ENCODE results near the gene CAPZA2. TPM values are rescaled to one million over a fixed set of nuclear protein-coding genes. Genes with fewer than 3 reads are reported as not detected.

Gene CAPZA2
- total and polyA plus RNA-seq, 2 experiments from 2014 or later: 49.1 to 106 TPM

- Histone ChIP-seq H3K9me2 (ENCODE audit: insufficient read depth) (no peaks in the 10 kb centered on the region), H3K27me3 (ENCODE audit: insufficient read depth) (no peaks in the 10 kb centered on the region), H3K4me3 (no peak overlapping the region), H3K79me2 (replicated peaks; ENCODE audit: insufficient read depth) (peaks cover 98% of the 10 kb centered on the region), H3K36me3 (ENCODE audit: insufficient read depth) (no peaks in the 10 kb centered on the region), H4K20me1 (replicated peaks; ENCODE audit: insufficient read depth) (peaks cover 50% of the 10 kb centered on the region), H3K27ac (ENCODE audit: low read depth) (no peak overlapping the region), H3F3A (replicated peaks; ENCODE audit: low read depth) (no peaks in the 10 kb centered on the region), H3K4me2 (no peak overlapping the region), H3K4me1 (ENCODE audit: insufficient read depth) (0 out of 2 replicates have a peak, but pooled peaks cover 4% of the 10 kb centered on the region), H2AFZ (no peak overlapping the region)
- peaks cover 12% of the 10 kb centered on the region; the same call in 2 of the 3 replicates for H3K36me3 Mint-ChIP-seq (ENCODE audit: low read depth)
- no peak overlapping the region for H3K4me3 Mint-ChIP-seq
- DNase-seq (ENCODE audit: low spot score): no peak
- H3K4me1 Mint-ChIP-seq: peaks cover 3% of the 10 kb centered on the region; the same call in 2 of the 3 replicates
- ATAC-seq: no peak
- TF ChIP-seq ZNF331 (CRISPR knock-in tag; IDR thresholded peaks at IDR 0.05; ENCODE audit: low read depth): no peak
- no peak for TF ChIP-seq NANOG (IDR thresholded peaks at IDR 0.05; ENCODE audit: borderline replicate concordance)
- no peak for TF ChIP-seq EZH2phosphoT487 (IDR thresholded peaks at IDR 0.05; ENCODE audit: unreplicated experiment)
- no peak for TF ChIP-seq ETS1 (IDR thresholded peaks at IDR 0.05)
- no peak for TF ChIP-seq POLR2AphosphoS5 (IDR thresholded peaks at IDR 0.05; ENCODE audit: low read depth)
- no peak for TF ChIP-seq CTCF (conservative IDR thresholded peaks at IDR 0.05; ENCODE audit: low read depth in 2 of 2)
- TF ChIP-seq EZH2 (IDR thresholded peaks at IDR 0.05; ENCODE audit: low read depth, unreplicated experiment): no peak
- TF ChIP-seq, protein P1, sequence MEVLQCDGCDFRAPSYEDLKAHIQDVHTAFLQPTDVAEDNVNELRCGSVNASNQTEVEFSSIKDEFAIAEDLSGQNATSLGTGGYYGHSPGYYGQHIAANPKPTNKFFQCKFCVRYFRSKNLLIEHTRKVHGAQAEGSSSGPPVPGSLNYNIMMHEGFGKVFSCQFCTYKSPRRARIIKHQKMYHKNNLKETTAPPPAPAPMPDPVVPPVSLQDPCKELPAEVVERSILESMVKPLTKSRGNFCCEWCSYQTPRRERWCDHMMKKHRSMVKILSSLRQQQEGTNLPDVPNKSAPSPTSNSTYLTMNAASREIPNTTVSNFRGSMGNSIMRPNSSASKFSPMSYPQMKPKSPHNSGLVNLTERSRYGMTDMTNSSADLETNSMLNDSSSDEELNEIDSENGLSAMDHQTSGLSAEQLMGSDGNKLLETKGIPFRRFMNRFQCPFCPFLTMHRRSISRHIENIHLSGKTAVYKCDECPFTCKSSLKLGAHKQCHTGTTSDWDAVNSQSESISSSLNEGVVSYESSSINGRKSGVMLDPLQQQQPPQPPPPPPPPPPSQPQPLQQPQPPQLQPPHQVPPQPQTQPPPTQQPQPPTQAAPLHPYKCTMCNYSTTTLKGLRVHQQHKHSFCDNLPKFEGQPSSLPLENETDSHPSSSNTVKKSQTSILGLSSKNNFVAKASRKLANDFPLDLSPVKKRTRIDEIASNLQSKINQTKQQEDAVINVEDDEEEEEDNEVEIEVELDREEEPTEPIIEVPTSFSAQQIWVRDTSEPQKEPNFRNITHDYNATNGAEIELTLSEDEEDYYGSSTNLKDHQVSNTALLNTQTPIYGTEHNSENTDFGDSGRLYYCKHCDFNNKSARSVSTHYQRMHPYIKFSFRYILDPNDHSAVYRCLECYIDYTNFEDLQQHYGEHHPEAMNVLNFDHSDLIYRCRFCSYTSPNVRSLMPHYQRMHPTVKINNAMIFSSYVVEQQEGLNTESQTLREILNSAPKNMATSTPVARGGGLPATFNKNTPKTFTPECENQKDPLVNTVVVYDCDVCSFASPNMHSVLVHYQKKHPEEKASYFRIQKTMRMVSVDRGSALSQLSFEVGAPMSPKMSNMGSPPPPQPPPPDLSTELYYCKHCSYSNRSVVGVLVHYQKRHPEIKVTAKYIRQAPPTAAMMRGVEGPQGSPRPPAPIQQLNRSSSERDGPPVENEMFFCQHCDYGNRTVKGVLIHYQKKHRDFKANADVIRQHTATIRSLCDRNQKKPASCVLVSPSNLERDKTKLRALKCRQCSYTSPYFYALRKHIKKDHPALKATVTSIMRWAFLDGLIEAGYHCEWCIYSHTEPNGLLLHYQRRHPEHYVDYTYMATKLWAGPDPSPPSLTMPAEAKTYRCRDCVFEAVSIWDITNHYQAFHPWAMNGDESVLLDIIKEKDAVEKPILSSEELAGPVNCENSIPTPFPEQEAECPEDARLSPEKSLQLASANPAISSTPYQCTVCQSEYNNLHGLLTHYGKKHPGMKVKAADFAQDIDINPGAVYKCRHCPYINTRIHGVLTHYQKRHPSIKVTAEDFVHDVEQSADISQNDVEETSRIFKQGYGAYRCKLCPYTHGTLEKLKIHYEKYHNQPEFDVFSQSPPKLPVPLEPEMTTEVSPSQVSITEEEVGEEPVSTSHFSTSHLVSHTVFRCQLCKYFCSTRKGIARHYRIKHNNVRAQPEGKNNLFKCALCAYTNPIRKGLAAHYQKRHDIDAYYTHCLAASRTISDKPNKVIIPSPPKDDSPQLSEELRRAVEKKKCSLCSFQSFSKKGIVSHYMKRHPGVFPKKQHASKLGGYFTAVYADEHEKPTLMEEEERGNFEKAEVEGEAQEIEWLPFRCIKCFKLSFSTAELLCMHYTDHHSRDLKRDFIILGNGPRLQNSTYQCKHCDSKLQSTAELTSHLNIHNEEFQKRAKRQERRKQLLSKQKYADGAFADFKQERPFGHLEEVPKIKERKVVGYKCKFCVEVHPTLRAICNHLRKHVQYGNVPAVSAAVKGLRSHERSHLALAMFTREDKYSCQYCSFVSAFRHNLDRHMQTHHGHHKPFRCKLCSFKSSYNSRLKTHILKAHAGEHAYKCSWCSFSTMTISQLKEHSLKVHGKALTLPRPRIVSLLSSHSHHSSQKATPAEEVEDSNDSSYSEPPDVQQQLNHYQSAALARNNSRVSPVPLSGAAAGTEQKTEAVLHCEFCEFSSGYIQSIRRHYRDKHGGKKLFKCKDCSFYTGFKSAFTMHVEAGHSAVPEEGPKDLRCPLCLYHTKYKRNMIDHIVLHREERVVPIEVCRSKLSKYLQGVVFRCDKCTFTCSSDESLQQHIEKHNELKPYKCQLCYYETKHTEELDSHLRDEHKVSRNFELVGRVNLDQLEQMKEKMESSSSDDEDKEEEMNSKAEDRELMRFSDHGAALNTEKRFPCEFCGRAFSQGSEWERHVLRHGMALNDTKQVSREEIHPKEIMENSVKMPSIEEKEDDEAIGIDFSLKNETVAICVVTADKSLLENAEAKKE (CRISPR knock-in tag; IDR thresholded peaks at IDR 0.05): no peak
- no peak for TF ChIP-seq ZNF114 (CRISPR knock-in tag; IDR thresholded peaks at IDR 0.05)
- TF ChIP-seq REST (IDR thresholded peaks at IDR 0.05; ENCODE audit: unreplicated experiment): no peak
- no peak for TF ChIP-seq JUNB (IDR thresholded peaks at IDR 0.05; ENCODE audit: unreplicated experiment)
- no peaks in the 10 kb centered on the region for H3K9me3 Mint-ChIP-seq
- no peak overlapping the region for H3K27ac Mint-ChIP-seq
- no peaks in the 10 kb centered on the region for H3K27me3 Mint-ChIP-seq (ENCODE audit: insufficient read depth, low read depth, poor library complexity)
Observed at GRCh38 chr7:116877443-116878217, 15.2 kb downstream of the CAPZA2 start.

Data from GM23338 (cell line).